SK-N-SH (cell line): ENCODE data around the gene ETV1. TPM values are rescaled to one million over a fixed set of nuclear protein-coding genes. Genes with fewer than 3 reads are reported as not detected.
A peak's percentile ranks its signal among the peaks of the same experiment; 100 is the strongest.

Experiments used
- CTCF ChIA-PET: fragments of 300-600, 350-600 bp; formaldehyde crosslinking; extraction: SDS; loops from one replicate; lab custom pipeline; 2021; lab: Yijun Ruan, JAX
- POLR2A ChIA-PET: fragments of 350-600 bp; sonication (Branson Sonifier 250); formaldehyde crosslinking; extraction: SDS; loops from one replicate; lab custom pipeline; 2020; ENCODE audit warnings: antibody characterized with exemption, inconsistent platforms; lab: Yijun Ruan, JAX
- DNase-seq: peaks from one replicate; pipeline ENCODE4 v3.0.0; 2012
- H2AFZ ChIP-seq: fragments of 200-600 bp; sonication (generic); 2 replicates; pipeline ENCODE4 v1.8.1; 2016; ENCODE audit warnings: antibody characterized with exemption, mild to moderate bottlenecking, low read depth
- H3F3A ChIP-seq: fragments of 200-600 bp; sonication (generic); replicated peaks from 2 replicates; pipeline ENCODE3; 2016; ENCODE audit warnings: antibody characterized with exemption, mild to moderate bottlenecking; ENCODE audit not compliant: insufficient read depth
- H3K27ac ChIP-seq, 2 experiments: fragments of 200-500 bp in 1 of 2; fragments of 200-600 bp in 1 of 2; sonication (Bioruptor generic) in 1 of 2; sonication (generic), shearing (Covaris generic) in 1 of 2; 2 replicates each; pipeline versions ENCODE4 v1.5.1 to v1.6.1; 2014 to 2016; ENCODE audit warnings: low read depth in 2 of 2, inconsistent platforms in 1 of 2, low read length in 1 of 2, mild to moderate bottlenecking in 1 of 2, mixed read lengths in 1 of 2
- H3K27me3 ChIP-seq: fragments of 200-600 bp; sonication (generic), shearing (Covaris generic); 2 replicates; pipeline ENCODE4 v1.6.1; 2016; ENCODE audit warnings: mixed run types; ENCODE audit not compliant: insufficient read depth
- H3K36me3 ChIP-seq, 2 experiments: fragments of 200-500 bp in 1 of 2; fragments of 200-600 bp in 1 of 2; sonication (Bioruptor generic) in 1 of 2; sonication (generic) in 1 of 2; replicated peaks in 1 of 2; 2 replicates each; pipeline versions ENCODE3 to v1.5.1; 2014 to 2016; ENCODE audit warnings: low read length in 1 of 2, mild to moderate bottlenecking in 1 of 2; ENCODE audit not compliant: insufficient read depth in 2 of 2, control insufficient read depth in 1 of 2
- H3K4me1 ChIP-seq, 2 experiments: fragments of 200-500 bp in 1 of 2; fragments of 200-600 bp in 1 of 2; sonication (Bioruptor generic) in 1 of 2; sonication (generic), shearing (Covaris generic) in 1 of 2; 2 replicates each; pipeline versions ENCODE4 v1.5.1 to v1.6.1; 2014 to 2016; ENCODE audit warnings: low read depth in 1 of 2, low read length in 1 of 2, mixed run types in 1 of 2; ENCODE audit not compliant: insufficient read depth in 2 of 2, control insufficient read depth in 1 of 2
- H3K4me2 ChIP-seq: fragments of 200-600 bp; sonication (generic), shearing (Covaris generic); 2 replicates; pipeline ENCODE4 v1.6.1; 2017; ENCODE audit warnings: mixed run types
- H3K4me3 ChIP-seq, 2 experiments: fragments of 200-500 bp in 1 of 2; fragments of 200-600 bp in 1 of 2; sonication (Bioruptor generic) in 1 of 2; sonication (generic), shearing (Covaris generic) in 1 of 2; 2 replicates each; pipeline versions ENCODE4 v1.5.1 to v1.8.1; 2014 to 2016; ENCODE audit warnings: low read depth in 2 of 2, inconsistent platforms in 1 of 2, low read length in 1 of 2, mild to moderate bottlenecking in 1 of 2, mixed read lengths in 1 of 2, moderate library complexity in 1 of 2
- H3K79me2 ChIP-seq: fragments of 200-600 bp; sonication (generic); 2 replicates; pipeline ENCODE4 v1.8.1; 2017; ENCODE audit warnings: mild to moderate bottlenecking; ENCODE audit not compliant: insufficient read depth
- H3K9ac ChIP-seq: fragments of 200-600 bp; sonication (generic); 2 replicates; pipeline ENCODE4 v1.6.1; 2017; ENCODE audit warnings: mixed run types
- H3K9me2 ChIP-seq: fragments of 200-600 bp; sonication (generic); 2 replicates; pipeline ENCODE4 v1.6.1; 2017; ENCODE audit warnings: mixed run types
- H3K9me3 ChIP-seq: fragments of 200-600 bp; sonication (generic); 2 replicates; pipeline ENCODE4 v1.6.1; 2017; ENCODE audit warnings: mixed run types, mild to moderate bottlenecking, moderate library complexity
- H4K20me1 ChIP-seq: fragments of 200-600 bp; sonication (generic); 2 replicates; pipeline ENCODE4 v1.6.1; 2017; ENCODE audit warnings: mild to moderate bottlenecking, mixed run types; ENCODE audit not compliant: insufficient read depth
- CHD2 ChIP-seq: fragments of 150-350 bp; IDR thresholded peaks from 2 replicates; pipeline ENCODE4 v1.6.1; 2018; ENCODE audit warnings: low read length; ENCODE audit not compliant: partially characterized antibody
- ELF1 ChIP-seq: IDR thresholded peaks from 2 replicates; pipeline ENCODE4 v1.4.0; 2012
- EP300 ChIP-seq, 2 experiments: IDR thresholded peaks; 2 replicates each; pipeline versions ENCODE4 v1.4.0 to v1.6.1; 2012; ENCODE audit warnings: borderline replicate concordance in 1 of 2, low read depth in 1 of 2, low read length in 1 of 2
- FOSL2 ChIP-seq: IDR thresholded peaks from 2 replicates; pipeline ENCODE4 v1.4.0; 2012; ENCODE audit warnings: low read depth, mild to moderate bottlenecking, moderate library complexity, borderline replicate concordance
- FOXJ3 ChIP-seq: sonication (generic); formaldehyde crosslinking; IDR thresholded peaks from 2 replicates; pipeline ENCODE4 v1.5.1; 2020; ENCODE audit warnings: mild to moderate bottlenecking, missing genetic modification reagents
- GABPA ChIP-seq: IDR thresholded peaks from 2 replicates; pipeline ENCODE4 v1.4.0; 2012; ENCODE audit warnings: low read depth, mild to moderate bottlenecking
- GATA2 ChIP-seq: sonication (generic); formaldehyde crosslinking; IDR thresholded peaks from 2 replicates; pipeline ENCODE4 v1.5.0; 2020; ENCODE audit warnings: mild to moderate bottlenecking, missing genetic modification reagents
- JUND ChIP-seq: IDR thresholded peaks from 2 replicates; pipeline ENCODE4 v1.4.0; 2012
- MEF2A ChIP-seq: IDR thresholded peaks from 2 replicates; pipeline ENCODE4 v1.4.0; 2012; ENCODE audit warnings: low read depth, borderline replicate concordance
- NFIC ChIP-seq: IDR thresholded peaks from 2 replicates; pipeline ENCODE4 v1.4.0; 2012; ENCODE audit warnings: borderline replicate concordance
- NRF1 ChIP-seq: IDR thresholded peaks from 2 replicates; pipeline ENCODE4 v1.6.1; 2012; ENCODE audit warnings: low read depth, mild to moderate bottlenecking, low read length
- PBX3 ChIP-seq: IDR thresholded peaks from 2 replicates; pipeline ENCODE4; 2012
- POLR2AphosphoS5 ChIP-seq: IDR thresholded peaks from 2 replicates; pipeline ENCODE4 v1.6.1; 2012; ENCODE audit warnings: low read depth, low read length
- RAD21 ChIP-seq: IDR thresholded peaks from 2 replicates; pipeline ENCODE4 v1.6.1; 2012; ENCODE audit warnings: mild to moderate bottlenecking, low read length
- RCOR1 ChIP-seq: fragments of 150-350 bp; IDR thresholded peaks from 2 replicates; pipeline ENCODE4 v1.6.1; 2017; ENCODE audit warnings: antibody characterized with exemption, low read length
- RFX5 ChIP-seq: IDR thresholded peaks from 2 replicates; pipeline ENCODE4 v1.6.1; 2012; ENCODE audit warnings: mild to moderate bottlenecking, improper control_type of control experiment, low read length
- RXRA ChIP-seq: IDR thresholded peaks from 2 replicates; pipeline ENCODE4 v1.4.0; 2012; ENCODE audit warnings: low read depth, mild to moderate bottlenecking, borderline replicate concordance
- TCF12 ChIP-seq: IDR thresholded peaks from 2 replicates; pipeline ENCODE4 v1.4.0; 2012
- TEAD4 ChIP-seq: IDR thresholded peaks from 2 replicates; pipeline ENCODE4 v1.4.0; 2012; ENCODE audit warnings: mild to moderate bottlenecking, borderline replicate concordance; ENCODE audit not compliant: insufficient read depth
- USF1 ChIP-seq: IDR thresholded peaks from 2 replicates; pipeline ENCODE4 v1.4.0; 2012; ENCODE audit warnings: low read depth, borderline replicate concordance
- USF2 ChIP-seq: fragments of 150-350 bp; IDR thresholded peaks from 2 replicates; pipeline ENCODE4 v1.6.1; 2017; ENCODE audit warnings: antibody characterized with exemption, low read length, low read depth, borderline replicate concordance
- WGBS: methylation state at CpG from one replicate; pipeline ENCODE4 v1.1.6; 2017; ENCODE audit warnings: low lambda C conversion rate; 5-methylcytosine and 5-hydroxymethylcytosine counted together
- polyA plus RNA-seq, 3 experiments: library from polyadenylated mRNA; depleted of rRNA; stranded (reverse); fragments of >200 nt; gene quantifications; 2 replicates each; pipeline ENCODE4 v1.2.3, GENCODE V29; 2012
- TF ChIP-seq, protein P1 (sequence below): IDR thresholded peaks from 2 replicates; pipeline ENCODE4 v1.4.0; 2012; ENCODE audit warnings: low read depth

Gene ETV1
- polyA plus RNA-seq, 1 of the 3 experiments (the other 2 are of a cell fraction) = 24.9 TPM

- no peaks in the 10 kb centered on the region for H3K9me2 ChIP-seq
- H3K9ac ChIP-seq = no peak overlapping the region
- 93% methylated on average over 2 of the region's 2 CpGs for WGBS
- H3K27ac ChIP-seq = peak overlapping the region in 1 of 2 experiments; percentile 7; a peak in 1 of 4 replicates
- no peak for TF ChIP-seq NFIC
- no peak for TF ChIP-seq ELF1
- no peak for TF ChIP-seq GATA2
- TF ChIP-seq TCF12 = no peak
- TF ChIP-seq PBX3 = no peak
- TF ChIP-seq, protein P1, sequence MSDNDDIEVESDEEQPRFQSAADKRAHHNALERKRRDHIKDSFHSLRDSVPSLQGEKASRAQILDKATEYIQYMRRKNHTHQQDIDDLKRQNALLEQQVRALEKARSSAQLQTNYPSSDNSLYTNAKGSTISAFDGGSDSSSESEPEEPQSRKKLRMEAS = no peak
- no peak for TF ChIP-seq EP300 (IDR thresholded peaks at IDR 0.05; ENCODE audit: borderline replicate concordance in 1 of 2, low read depth in 1 of 2, low read length in 1 of 2)
- no peak for TF ChIP-seq USF2
- no peak for TF ChIP-seq JUND
- TF ChIP-seq RXRA = no peak
- no peak for TF ChIP-seq RCOR1
- TF ChIP-seq TEAD4 = no peak
- CTCF ChIA-PET = interaction anchor here (1.0 to 1.4 kb wide), 2 partner anchors 35 to 668 kb away, joined by 3 read pairs; partner anchors contain the start of gene ETV1
- no peak overlapping the region for H3K4me2 ChIP-seq
- H3K27me3 ChIP-seq = no peaks in the 10 kb centered on the region
- no peak for DNase-seq
- peaks cover 6% of the 10 kb centered on the region for H3F3A ChIP-seq
- no peaks in the 10 kb centered on the region for H3K36me3 ChIP-seq
- no peaks in the 10 kb centered on the region for H3K79me2 ChIP-seq
- H2AFZ ChIP-seq = no peak overlapping the region
- H3K4me3 ChIP-seq = no peak overlapping the region
- H4K20me1 ChIP-seq = no peaks in the 10 kb centered on the region
- peaks cover 7 to 8% of the 10 kb centered on the region in 2 experiments; a peak in 1 of 4 replicates for H3K4me1 ChIP-seq
- POLR2A ChIA-PET = no interaction called here
- H3K9me3 ChIP-seq = no peaks in the 10 kb centered on the region
Measured at GRCh38 chr7:14023838-14024237, 34.4 kb upstream of the ETV1 start.

GRCh38 chr7:14023342-14023741 is 33.9 kb upstream of the ETV1 start:
- Histone ChIP-seq H3K9ac (no peak overlapping the region), H3K9me3 (no peaks in the 10 kb centered on the region), H3K9me2 (no peaks in the 10 kb centered on the region), H4K20me1 (no peaks in the 10 kb centered on the region), H3K4me3 (no peak overlapping the region), H3F3A (peaks cover 6% of the 10 kb centered on the region), H3K4me1 (peaks cover 7 to 8% of the 10 kb centered on the region in 2 experiments; a peak in 1 of 4 replicates), H3K27me3 (no peaks in the 10 kb centered on the region), H2AFZ (no peak overlapping the region), H3K27ac (no peak overlapping the region), H3K79me2 (no peaks in the 10 kb centered on the region), H3K36me3 (no peaks in the 10 kb centered on the region), H3K4me2 (no peak overlapping the region)
- ChIA-PET POLR2A (no interaction called here), CTCF (interaction anchor here (1.0 to 1.4 kb wide), 3 partner anchors 8 to 668 kb away, joined by 3 read pairs; partner anchors contain the start of gene ETV1)
- peak; percentile 27 for DNase-seq
- WGBS = 74% methylated on average over 4 of the region's 4 CpGs
- TF ChIP-seq RXRA (no peak), RFX5 (no peak), USF1 (no peak), NRF1 (no peak), POLR2AphosphoS5 (no peak), GABPA (no peak), FOSL2 (no peak), RAD21 (no peak), CHD2 (no peak), MEF2A (no peak), EP300 (IDR thresholded peaks at IDR 0.05; ENCODE audit: borderline replicate concordance in 1 of 2, low read depth in 1 of 2, low read length in 1 of 2) (peak in 1 of 2 experiments; percentile 87; a peak in 2 of 4 replicates), GATA2 (peak; percentile 53; the same call in 1 of the 2 replicates), USF2 (no peak), FOXJ3 (peak; percentile 61; the same call in 1 of the 2 replicates), RCOR1 (peak; percentile 56; the same call in 1 of the 2 replicates)
